ENCODE measurements around the gene P3H3.

Gene P3H3

GRCh38 chr12:6823182-6824084 is 4.8 kb upstream of the P3H3 start:
- no peak for TF ChIP-seq FOXP2 (optimal IDR thresholded peaks at IDR 0.05; ENCODE audit: borderline replicate concordance, extremely low read depth, extremely low read length, insufficient read depth)
- TF ChIP-seq SIN3A (IDR thresholded peaks at IDR 0.05; ENCODE audit: borderline replicate concordance, insufficient read depth, low read length): no peak
- TF ChIP-seq POLR2AphosphoS5 (IDR thresholded peaks at IDR 0.05; ENCODE audit: low read depth, low read length): no peak
- TF ChIP-seq TAF1 (IDR thresholded peaks at IDR 0.05; ENCODE audit: borderline replicate concordance, insufficient read depth, low read length): no peak
- no peak for TF ChIP-seq REST (IDR thresholded peaks at IDR 0.05; ENCODE audit: insufficient read depth in 1 of 2, low read depth in 2 of 2, low read length in 2 of 2)

DNA sequence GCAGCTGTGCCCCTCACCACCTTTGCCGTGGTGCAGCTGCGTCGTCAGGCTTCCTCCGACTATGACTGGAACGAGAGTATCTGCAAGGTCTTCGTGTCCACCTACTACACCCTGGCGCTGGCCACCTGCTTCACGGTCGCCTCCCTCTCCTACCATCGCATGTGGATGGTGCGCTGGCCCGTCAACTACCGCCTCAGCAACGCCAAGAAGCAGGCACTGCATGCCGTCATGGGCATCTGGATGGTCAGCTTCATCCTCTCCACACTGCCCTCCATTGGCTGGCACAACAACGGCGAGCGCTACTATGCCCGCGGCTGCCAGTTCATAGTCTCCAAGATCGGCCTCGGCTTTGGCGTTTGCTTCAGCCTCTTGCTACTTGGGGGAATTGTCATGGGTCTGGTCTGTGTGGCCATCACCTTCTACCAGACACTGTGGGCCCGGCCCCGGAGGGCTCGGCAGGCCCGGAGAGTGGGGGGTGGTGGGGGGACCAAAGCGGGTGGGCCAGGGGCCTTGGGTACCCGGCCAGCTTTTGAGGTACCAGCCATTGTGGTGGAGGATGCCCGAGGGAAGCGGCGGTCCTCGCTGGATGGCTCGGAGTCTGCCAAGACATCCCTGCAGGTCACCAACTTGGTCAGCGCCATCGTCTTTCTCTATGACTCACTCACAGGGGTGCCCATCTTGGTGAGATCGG is 4.0 kb upstream of the P3H3 start:
- TF ChIP-seq REST (IDR thresholded peaks at IDR 0.05; ENCODE audit: insufficient read depth in 1 of 2, low read depth in 2 of 2, low read length in 2 of 2) (no peak), SIN3A (IDR thresholded peaks at IDR 0.05; ENCODE audit: borderline replicate concordance, insufficient read depth, low read length) (no peak)

DNA sequence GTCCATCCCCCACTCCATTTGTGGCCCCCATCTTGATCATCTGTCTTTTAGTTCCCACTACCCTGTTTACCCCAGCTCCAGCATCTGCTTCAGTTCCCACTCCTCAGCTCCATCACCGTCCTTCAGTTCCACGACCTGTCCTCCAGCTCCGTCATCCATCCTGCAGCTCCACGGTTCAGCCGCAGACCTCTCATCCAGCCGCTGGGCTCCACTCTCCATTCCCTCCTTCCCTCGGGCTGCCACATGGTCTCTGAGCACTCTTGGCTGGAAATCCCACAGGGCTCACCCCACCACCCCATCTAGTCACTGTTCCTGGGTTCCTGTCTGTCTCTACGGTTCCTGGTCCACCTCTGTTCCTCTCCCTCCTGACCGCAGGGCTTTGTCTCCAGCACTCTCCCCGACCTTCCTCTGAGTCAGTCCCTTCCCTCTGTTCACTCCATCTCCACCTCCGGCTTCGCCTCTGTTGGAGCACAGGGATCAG is 3.3 kb upstream of the P3H3 start:
- TF ChIP-seq TAF1 (IDR thresholded peaks at IDR 0.05; ENCODE audit: borderline replicate concordance, insufficient read depth, low read length): no peak
- TF ChIP-seq FOXP2 (optimal IDR thresholded peaks at IDR 0.05; ENCODE audit: borderline replicate concordance, extremely low read depth, extremely low read length, insufficient read depth): no peak
- TF ChIP-seq REST (IDR thresholded peaks at IDR 0.05; ENCODE audit: insufficient read depth in 1 of 2, low read depth in 2 of 2, low read length in 2 of 2): no peak
- no peak for TF ChIP-seq SIN3A (IDR thresholded peaks at IDR 0.05; ENCODE audit: borderline replicate concordance, insufficient read depth, low read length)
- TF ChIP-seq POLR2AphosphoS5 (IDR thresholded peaks at IDR 0.05; ENCODE audit: low read depth, low read length): no peak

DNA sequence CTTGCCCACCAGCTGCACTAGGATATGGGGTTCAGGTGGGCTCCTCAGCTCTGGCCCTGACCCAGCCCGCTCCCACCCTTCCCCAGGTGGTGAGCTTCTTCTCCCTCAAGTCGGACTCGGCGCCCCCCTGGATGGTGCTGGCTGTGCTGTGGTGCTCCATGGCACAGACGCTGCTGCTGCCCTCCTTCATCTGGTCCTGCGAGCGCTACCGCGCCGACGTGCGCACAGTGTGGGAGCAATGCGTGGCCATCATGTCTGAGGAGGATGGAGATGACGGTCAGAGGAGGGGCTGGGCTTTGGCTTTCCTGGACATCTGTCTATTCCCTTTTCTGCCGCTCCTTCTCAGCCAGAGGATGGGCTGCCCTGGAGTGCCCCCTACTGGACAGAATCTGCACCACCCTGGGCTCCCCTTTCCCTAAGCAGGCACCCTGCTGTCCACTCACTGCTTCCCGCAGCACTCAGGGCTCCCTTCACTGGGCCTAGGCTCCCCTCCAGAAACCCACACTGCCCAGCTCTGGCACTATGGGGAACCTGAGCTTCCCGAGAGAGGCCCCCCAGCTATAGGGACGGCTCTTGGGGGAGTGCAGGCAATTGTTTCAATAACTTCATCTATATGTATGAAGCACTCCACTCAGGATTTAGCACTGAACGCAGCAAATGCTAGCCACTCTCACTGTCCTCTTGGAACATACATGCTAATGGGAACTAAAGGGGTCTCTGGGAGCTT is 2.6 kb upstream of the P3H3 start:
- TF ChIP-seq POLR2AphosphoS5 (IDR thresholded peaks at IDR 0.05; ENCODE audit: low read depth, low read length) (no peak; the same call in 1 of the 2 replicates), REST (IDR thresholded peaks at IDR 0.05; ENCODE audit: insufficient read depth in 1 of 2, low read depth in 2 of 2, low read length in 2 of 2) (no peak), FOXP2 (optimal IDR thresholded peaks at IDR 0.05; ENCODE audit: borderline replicate concordance, extremely low read depth, extremely low read length, insufficient read depth) (no peak), SIN3A (IDR thresholded peaks at IDR 0.05; ENCODE audit: borderline replicate concordance, insufficient read depth, low read length) (no peak), TAF1 (IDR thresholded peaks at IDR 0.05; ENCODE audit: borderline replicate concordance, insufficient read depth, low read length) (no peak)
